RCC 7860 (cell line): ENCODE data around the gene ULK3.

ENCODE experiments used
- DNase-seq: peaks from one replicate; pipeline ENCODE4 v3.0.0-alpha.2; 2015; ENCODE audit warnings: low spot score
- FAIRE-seq: peaks from 2 replicates; lab custom pipeline; 2012; peaks lifted over from hg19 to GRCh38; lab: Jason Lieb, UNC

Gene ULK3

DNA sequence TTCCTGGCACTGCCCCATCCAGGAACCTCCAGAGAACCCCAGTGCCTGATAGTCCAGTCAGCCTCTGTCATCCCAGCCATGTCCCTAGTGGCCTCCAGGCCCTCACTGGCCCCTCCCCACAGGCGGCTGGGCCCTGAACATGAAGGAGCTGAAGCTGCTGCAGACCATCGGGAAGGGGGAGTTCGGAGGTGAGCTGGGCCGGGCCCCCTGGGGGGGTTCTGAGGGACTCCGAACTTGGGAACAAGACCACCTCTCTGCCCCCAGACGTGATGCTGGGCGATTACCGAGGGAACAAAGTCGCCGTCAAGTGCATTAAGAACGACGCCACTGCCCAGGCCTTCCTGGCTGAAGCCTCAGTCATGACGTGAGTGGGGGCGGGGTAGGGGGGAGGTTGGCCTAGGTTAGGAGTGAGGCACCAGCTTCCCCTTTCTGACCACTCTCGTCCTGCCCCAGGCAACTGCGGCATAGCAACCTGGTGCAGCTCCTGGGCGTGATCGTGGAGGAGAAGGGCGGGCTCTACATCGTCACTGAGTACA is 42.3 kb downstream of the ULK3 start:
- FAIRE-seq, result no peak
- no peak for DNase-seq

DNA sequence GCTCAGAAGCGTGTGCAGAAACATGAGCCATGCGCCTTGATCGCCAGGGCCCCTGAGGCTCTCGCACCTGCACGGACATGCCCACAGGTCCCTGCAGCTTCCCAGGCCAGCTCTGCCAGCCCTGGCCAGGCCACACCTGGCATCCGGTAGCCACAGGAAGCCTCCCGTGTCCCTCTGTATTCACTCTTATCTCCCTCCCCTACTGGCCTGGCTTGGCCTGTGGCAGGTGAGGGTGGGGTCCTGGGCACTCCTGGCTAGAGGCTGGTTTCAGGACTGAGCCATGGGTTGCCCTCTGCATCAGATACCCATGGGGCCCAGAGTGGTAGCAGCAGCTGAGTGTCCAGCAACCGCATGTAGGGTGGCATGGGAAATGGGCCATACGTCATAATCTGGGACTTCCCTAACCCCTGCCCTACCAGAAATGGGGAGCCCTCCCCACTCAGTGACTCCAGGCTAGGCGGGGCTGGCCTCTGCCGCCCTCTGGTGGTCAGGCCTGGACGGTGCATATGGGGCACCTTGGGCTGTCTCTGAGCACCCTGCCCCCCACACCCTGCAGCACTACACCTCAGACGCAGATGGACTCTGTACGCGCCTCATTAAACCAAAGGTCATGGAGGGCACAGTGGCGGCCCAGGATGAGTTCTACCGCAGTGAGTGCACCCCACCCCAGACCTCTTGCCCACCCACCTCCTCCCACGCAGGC is 42.9 kb downstream of the ULK3 start:
- peak; percentile 63 for DNase-seq
- peak; percentile 28 for FAIRE-seq

- FAIRE-seq (no peak), DNase-seq (no peak)
Measured at GRCh38 chr15:74799255-74799855, 43.6 kb downstream of the ULK3 start.

DNA sequence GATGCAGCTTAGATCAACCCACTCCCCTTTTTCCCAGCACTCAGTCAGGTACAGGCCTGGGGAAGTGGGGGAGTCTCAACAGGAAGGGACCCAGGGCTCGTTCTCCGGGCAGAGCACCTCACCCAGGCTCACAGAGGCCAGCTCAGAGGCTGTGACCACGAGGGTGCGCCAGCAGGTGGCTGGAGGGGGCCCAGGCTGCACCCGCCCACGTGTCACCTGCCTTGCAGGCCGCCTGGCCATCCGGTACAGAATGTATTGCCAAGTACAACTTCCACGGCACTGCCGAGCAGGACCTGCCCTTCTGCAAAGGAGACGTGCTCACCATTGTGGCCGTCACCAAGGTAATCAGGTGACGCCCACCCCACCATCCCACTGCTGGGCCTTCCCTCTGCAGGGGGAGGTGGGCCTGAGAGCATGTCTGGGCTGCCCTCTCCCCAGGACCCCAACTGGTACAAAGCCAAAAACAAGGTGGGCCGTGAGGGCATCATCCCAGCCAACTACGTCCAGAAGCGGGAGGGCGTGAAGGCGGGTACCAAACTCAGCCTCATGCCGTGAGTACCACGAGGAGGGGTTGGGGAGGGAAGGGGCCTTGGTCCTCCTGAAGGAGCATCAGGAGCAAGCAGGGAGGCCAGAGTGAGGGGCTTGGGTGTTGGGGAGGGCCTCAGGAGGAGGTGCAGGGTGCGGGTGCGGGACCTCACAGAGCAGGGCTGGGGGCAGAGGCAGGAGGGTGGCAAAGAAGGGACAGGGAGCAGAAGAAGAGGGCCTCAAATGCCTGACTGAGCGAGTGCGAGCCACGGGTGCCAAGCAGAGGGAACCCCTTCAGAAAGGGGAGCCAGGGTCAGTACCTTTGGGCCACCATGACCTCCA is 44.3 kb downstream of the ULK3 start:
- DNase-seq, result no peak
- no peak for FAIRE-seq

DNA sequence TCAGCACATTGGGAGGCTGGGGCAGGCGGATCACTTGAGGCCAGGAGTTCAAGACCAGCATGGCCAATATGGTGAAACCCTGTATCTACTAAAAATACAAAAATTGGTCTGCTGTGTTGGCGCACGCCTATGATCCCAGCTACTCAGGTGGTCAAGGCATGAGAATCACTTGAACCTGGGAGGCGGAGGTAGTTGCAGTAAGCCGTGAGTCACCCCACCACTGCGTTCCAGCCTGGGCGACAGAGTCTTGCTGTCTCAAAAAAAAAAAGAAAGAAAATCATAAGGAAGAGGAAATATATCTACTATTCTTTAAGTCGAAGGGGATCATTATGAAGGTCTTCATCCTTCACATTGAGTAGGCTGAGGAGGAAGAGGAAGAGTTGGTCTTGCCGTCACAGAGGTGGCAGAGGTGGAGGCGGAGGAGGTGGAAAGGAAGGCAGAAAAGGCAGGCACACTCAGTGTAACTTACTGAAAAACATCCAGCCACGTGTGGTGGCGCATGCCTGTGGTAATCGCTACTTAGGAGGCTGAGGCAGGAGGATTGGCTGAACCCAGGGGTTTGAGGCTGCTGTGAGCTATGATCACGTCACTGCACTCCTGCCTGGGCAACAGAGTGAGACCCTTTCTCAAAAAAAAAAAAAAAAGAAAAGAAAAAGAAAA is 46.9 kb downstream of the ULK3 start:
- DNase-seq (no peak), FAIRE-seq (no peak)

- FAIRE-seq (no peak), DNase-seq (no peak)
Measured at GRCh38 chr15:74794970-74795349, 48.0 kb downstream of the ULK3 start.

- no peak for FAIRE-seq
- no peak for DNase-seq
Measured at GRCh38 chr15:74794248-74794969, 48.5 kb downstream of the ULK3 start.

DNA sequence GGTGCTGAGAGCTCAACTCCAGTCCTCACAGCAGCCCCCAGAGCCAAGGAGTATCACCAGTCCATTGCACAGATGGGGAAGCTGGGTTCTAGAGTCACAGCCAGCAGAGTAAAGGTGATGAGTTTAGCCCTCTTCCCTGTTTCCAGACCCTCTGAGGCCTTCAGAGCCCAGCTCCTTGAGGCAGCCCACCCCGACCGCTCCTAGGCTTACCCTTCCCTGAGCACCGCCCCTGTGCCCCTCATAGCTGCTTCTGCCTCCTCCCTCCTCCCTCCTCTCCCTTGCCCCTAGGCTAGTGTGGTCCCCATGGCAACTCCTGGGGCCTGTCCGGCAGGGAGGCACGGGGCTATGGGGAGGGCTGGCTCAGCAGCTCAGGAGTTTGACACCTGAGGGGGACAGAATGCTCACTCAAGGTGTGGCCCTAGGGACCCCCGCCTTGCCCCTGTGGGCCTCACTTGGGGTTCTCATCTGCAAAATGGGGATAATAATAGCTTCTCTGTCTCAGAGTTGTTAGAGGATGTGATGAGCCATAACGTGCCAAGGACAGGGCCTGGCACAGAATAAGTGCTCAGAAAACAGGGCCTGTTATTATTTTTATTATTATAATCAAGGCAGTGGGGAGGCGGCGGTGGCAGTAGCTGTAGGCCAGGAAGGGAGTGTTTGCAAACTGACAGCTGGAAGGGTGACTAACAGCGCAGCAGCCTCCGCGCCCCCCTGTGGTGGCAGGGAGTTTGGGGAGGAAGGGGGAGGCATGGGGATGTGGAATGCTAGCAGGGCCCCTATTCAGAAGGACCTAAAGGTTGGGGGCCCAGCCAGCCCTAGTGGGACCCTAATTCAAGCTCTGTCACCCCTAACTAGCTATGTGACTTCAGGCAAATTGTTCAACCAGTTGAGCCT is 49.6 kb downstream of the ULK3 start:
- DNase-seq, result no peak

DNA sequence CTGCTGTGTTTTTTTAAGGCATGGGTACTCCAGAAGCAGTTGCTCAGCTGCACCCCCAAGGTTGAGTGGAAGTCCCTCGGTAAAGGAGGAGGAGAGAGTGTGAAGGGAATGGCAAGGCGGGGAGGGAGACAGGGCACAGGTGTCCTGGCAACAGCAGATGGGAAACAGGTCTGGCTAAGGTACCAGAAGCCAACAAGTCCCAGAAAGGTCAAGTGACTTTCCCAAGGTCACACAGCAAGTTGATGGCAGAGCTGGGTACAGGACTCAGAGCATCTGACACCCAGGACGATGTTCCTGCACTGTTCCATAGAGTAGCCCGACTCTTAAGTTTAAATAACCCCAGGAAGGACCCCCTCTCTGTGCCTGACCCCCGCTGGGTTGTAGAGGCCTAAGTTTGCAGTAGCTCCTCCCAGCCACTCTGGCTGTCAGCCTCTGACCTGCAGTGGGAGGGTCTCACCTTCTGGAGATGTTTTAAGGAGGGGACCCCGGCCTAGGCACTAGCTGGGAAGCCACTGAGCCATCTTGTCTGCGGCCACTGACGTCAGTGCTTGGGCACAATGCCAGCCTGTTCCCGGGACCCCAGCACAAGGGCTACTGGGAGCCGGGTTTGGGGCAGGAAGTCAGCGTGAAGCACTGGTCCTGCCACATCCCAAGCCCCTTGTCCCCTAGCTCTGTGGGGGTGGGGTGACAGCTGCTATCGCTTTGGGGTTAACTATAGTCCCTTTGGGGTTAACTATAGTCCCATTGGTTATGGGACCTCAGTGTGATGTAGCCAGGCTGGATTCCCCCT is 50.5 kb downstream of the ULK3 start:
- FAIRE-seq, result no peak

More for the DNA sequence above, 49.6 kb downstream of the ULK3 start:
- no peak for FAIRE-seq

GRCh38 chr15:74791667-74792066 is 51.3 kb downstream of the ULK3 start:
- FAIRE-seq, result no peak

More for the DNA sequence above, 50.5 kb downstream of the ULK3 start:
- DNase-seq, result no peak

GRCh38 chr15:74791007-74791406 is 51.9 kb downstream of the ULK3 start:
- no peak for FAIRE-seq
- no peak for DNase-seq

More at GRCh38 chr15:74791667-74792066, 51.3 kb downstream of the ULK3 start:
- DNase-seq, result no peak

- DNase-seq (peak; percentile 84), FAIRE-seq (peak; percentile 86)
Measured at GRCh38 chr15:74790080-74790916, 52.7 kb downstream of the ULK3 start.

- no peak for FAIRE-seq
- DNase-seq, result no peak
Measured at GRCh38 chr15:74789741-74790079, 53.2 kb downstream of the ULK3 start.

GRCh38 chr15:74789171-74789631 is 53.8 kb downstream of the ULK3 start:
- FAIRE-seq, result no peak
- no peak for DNase-seq

DNA sequence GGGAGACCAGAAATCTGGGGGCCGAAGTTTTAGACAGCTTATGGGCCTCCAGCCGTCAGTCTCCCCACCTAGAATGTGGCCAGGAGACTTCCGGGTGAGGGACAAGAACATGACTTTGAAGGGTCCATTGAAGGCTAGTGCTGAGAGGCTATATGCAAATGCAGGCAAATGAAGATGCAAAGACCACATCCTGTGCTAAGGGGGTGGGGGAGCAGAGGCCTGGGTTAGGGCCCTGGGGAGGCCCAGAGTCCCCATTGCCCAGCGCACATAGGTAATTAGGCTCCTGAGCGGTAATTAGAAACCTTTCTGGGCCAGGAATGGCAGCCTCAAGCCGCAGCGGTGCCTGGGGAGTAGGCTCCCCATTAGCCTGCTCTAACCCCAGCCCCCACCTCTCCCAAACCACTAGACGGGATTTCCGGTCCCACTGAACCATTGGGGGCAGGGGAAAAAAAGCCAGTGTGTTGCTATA is 54.2 kb downstream of the ULK3 start:
- FAIRE-seq (no peak), DNase-seq (no peak)

DNA sequence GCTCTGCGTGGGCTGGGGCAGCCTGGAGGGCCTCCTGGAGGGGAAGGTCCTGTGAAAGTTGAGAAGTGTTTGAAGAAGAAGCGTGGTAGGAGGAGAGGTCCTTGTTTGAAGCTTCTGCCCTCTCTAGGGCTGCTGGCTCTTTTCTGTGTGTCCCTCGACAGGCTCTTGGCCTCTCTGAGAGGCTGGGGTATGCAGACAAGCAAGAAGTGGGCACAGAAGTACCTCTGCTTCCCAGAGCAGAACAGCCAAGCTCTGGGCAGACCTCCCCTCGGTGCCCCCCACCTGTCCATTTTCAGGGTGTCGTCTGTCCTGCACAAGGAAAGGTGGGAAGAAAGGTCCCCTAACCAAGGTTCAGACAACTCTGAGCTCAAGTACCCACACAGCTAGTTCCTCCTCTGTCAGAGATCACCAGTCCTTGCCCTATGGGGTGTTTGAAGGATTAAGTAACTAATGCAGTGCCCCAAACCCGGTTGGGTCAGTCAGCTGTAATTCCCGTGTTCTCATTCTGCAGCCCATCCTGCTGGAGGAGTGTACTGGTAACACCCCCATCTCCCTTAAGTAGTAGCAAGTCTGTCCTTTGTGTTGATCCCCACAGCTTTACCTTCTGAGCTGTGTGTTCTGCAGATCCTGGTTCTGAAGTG is 54.8 kb downstream of the ULK3 start:
- FAIRE-seq (no peak), DNase-seq (no peak)
